Stimulated activated CD4-positive, alpha-beta T cell treated with anti-CD3 and anti-CD28 coated beads, TNF-alpha, amount 100 ng/mL, for 48 hours (primary cell): ENCODE measurements around the gene SUPT3H.

Source experiments
- DNase-seq, 3 donors: peaks; one replicate each; pipeline ENCODE4 v3.0.0-alpha.2; 2020; ENCODE audit warnings: low read depth in 3 of 3

The SUPT3H gene

GRCh38 chr6:45256697-45257695 lies 120.7 kb downstream of the SUPT3H start:
- no peak for DNase-seq

DNA sequence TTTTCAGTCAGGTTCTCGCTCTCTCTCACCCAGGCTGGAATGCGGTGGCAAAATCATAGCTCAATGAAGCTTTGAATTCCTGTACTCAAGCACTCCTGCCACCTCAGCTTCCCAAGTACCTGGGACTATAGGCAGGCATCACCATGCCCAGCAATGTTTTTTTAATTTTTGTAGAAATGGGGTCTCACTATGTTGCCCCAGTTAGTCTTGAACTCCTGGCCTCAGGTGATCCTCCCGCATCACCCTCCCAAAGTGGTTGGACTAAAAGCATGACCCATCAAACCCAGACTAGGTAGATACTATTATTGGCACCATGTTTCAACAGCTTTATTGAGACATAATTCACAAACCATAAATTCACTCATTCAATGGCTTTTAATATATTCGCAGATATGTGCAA lies 122.3 kb downstream of the SUPT3H start:
- no peak for DNase-seq

- DNase-seq = no peak
Measured at GRCh38 chr6:45254253-45254652, 123.5 kb downstream of the SUPT3H start.

DNA sequence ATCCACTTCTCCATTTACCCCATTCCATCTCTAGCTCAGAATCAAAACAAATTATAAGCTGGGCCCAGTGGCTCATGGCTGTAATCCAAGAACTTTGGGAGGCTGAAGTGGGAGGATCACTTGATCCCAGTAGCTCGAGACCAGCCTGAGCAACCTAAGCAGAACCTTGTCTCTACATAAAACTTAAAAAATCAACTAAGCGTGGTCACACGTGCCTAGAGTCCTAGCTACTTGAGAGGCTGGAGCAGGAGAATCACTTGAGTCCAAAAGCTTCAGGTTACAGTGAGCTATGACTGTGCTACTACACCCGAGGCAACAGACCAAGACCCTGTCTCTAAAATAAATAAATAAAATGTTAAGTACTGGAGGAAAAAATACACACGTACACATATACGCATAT lies 124.3 kb downstream of the SUPT3H start:
- no peak for DNase-seq

GRCh38 chr6:45231660-45232059 lies 146.1 kb downstream of the SUPT3H start:
- no peak for DNase-seq

DNA sequence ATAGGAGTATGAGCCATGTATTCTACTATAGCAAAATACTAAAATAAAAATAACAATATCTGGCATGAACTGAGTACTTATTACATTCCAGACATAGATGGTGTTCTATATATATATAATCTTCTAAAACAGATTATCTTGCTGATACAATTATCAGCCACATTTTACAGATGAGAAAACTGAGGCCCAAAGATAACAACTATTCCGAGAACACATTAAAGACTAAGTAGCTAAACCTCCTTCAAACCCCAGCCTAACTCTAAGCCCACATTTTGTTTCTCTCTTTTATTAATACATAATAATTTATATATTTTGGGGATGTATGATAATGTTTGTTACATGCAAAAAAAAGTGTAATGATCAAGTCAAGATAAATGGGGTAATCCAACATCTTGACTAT lies 148.3 kb downstream of the SUPT3H start:
- no peak for DNase-seq

- DNase-seq = no peak
Measured at GRCh38 chr6:45226081-45226480, 151.7 kb downstream of the SUPT3H start.

DNA sequence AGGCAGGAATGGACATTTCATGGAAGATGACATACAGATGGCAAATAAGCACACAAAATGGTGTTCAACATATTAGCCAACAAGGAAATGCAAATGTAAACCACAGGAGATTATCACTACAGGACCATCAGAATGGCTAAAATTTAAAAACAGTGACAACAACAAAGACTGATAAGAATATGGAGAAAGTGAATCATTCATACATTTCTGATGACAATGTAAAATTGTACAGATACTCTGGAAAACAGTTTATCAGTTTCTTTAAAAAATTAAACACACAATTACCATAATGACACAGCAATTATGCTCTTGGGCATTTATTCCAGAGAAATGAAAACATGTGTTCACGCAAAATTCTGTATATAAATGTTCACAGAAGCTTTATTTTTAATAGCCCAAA lies 155.4 kb downstream of the SUPT3H start:
- no peak for DNase-seq

DNA sequence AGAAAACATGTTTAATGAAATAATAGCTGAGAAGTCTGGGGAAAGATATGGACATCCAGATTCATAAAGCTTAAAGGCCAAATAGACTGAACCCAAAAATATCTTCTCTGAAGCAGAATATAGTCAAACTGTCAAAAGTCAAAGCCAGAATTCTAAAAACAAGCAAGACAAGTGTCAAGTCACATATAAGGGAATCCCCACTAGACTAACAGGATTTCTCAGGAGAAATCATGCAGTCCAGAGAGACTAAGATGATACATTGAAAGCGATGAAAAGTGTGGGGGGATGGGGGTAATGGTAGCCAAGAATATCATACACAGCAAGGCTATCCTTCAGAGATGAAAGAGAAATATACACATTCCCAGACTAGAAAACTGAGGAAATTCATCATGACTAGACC lies 162.0 kb downstream of the SUPT3H start:
- no peak for DNase-seq

GRCh38 chr6:45212976-45213375 lies 164.8 kb downstream of the SUPT3H start:
- DNase-seq = no peak

- no peak for DNase-seq
Measured at GRCh38 chr6:45209762-45210161, 168.0 kb downstream of the SUPT3H start.

DNA sequence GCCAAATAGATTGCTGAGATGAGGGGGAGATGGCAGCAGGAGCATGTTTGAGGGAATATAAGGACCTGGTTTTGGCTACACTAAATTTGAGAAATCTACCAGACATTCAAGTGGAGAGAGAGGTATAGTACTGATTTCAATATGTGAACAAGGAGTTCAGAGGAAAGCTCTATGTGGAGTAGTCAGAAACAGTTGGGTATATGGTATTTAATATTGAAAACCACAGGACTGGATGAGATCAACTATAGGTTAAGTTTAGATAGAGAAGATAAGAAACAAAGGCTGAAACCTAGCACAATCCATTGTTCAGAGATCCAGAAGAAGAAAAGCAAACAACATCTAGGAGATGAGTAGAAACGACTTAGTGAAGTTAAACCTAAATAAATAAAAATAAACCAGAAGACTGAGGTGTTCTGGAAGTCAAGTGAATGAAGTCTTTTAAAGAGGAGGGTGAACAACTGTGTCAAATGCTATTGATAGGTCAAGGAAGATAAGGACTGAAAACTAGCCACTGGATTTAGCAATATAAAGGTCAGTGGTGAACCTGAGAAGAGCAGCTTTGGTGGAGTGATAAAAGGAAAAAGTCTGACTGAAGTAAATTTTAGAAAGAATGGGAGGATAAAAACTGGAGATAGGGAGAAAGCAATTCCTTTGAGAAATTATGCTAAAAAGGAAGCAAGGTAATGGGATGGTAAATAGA lies 170.8 kb downstream of the SUPT3H start:
- DNase-seq = no peak

DNA sequence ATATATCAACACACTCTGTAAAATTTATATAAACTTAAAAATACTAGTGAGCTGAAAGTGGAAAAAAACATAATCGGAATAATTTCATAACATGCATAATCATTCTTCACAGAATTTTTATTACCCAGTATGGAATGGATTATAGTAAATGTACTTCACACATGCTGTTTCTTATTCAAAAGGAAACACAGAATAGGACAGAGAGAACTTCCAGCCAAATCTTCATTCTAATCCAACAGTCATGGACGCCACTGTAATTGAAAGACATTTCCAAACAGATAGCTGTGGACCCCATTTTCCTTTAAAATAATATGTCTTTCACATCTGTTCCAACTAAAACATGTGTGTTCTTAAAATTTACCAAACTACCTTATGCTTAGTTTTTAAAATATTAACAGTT lies 176.2 kb downstream of the SUPT3H start:
- DNase-seq = no peak

DNA sequence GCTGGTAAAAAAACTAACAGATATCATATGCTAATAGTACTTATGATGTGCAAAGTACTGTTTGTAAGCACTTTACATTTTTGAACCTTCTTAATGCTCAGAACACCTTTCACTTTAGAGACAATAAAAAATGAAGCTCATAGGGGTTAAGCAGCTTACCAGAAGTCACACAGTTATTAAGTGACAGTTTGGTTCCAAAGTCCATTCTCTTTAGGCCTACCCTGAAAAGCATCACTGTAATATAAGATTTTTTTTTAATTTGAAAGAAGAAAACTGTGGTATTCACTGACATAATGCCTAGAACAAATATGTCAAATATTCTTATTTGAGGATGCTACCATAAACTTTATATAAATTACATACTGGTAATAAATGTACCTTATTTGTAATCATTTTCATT lies 177.2 kb downstream of the SUPT3H start:
- DNase-seq = no peak

GRCh38 chr6:45199554-45199953 lies 178.2 kb downstream of the SUPT3H start:
- no peak for DNase-seq

- no peak for DNase-seq
Measured at GRCh38 chr6:45196121-45196520, 181.6 kb downstream of the SUPT3H start.

- no peak for DNase-seq
Measured at GRCh38 chr6:45195137-45195536, 182.6 kb downstream of the SUPT3H start.

- DNase-seq = no peak
Measured at GRCh38 chr6:45192556-45192955, 185.2 kb downstream of the SUPT3H start.

DNA sequence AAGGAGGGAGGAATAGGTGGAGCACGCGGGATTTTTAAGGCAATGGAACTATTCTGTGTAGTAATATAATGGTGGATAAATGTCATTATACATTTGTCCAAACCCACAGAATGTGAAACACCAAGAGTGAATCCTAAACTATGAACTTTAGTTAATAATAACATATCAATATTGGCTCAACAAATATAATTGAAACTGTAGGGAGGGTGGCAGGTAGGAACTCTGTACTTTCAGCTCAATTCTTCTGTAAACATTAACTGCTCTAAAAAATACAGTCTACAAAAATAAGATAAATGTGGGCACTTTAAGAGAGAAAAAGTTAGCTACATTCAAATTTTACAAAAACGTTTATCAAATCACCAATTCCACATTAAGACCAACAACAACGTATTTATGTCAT lies 186.3 kb downstream of the SUPT3H start:
- no peak for DNase-seq

DNA sequence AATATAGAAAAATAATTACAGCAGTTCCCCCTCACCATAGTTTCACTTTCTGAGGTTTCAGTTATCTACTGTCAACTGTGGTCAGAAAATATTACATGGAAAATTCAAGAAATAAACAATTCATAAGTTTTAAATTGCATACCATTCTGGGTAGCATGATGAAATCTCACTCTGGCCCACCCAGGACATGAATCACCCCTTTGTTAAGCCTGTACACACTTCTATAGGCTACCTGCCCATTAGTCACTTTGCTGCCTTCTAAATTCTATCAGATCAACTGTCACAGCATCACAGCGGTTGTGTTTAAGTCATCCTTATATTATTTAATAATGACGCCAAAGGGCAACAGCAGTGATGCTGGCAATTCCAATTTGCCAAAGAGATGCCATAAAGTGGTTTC lies 189.9 kb downstream of the SUPT3H start:
- DNase-seq = no peak

DNA sequence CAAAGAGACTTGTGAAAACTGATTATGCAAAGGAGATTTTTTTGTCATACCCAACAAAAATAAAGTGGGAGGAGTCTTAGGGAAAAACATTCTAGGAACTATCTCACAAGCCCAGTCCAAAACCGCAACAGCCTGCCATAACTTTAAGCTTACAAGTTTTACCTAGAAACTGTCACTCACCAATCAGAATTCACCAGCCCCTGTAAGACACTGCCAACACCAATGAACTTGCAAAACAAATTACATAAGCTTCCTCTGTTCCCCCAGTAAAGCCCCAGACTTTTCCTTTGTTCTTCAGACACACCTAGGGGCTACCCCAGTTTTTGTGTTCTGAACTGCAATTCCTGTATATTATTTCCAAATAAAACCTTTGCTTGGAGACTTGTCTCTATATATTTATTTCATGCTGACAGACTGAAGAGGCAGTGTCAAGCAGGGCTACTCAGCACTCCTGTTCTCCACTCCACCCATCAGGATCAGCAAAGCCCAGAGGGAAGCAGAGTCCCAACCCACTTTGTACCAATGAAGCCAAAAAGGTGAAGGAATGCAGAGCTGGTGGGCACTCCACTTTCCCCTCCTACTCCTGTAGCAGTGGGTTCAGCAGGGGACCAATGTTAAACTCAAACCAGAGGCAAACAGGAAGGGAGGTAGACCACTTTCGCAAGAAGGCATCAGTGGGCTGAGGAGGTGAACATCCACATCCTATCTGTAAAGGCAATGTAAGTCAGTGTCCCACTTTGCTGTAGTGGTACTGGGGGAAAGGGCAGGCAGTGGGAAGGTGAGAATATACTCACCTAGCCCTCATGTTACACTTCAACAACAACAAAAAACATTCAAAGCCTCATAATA lies 192.1 kb downstream of the SUPT3H start:
- DNase-seq = no peak

- DNase-seq = no peak
Measured at GRCh38 chr6:45184937-45185336, 192.8 kb downstream of the SUPT3H start.
